Medulla oblongata (tissue), 1 donor: ENCODE data around the gene NCBP1.
"Not testable (repeated sequence)": the region's sequence is repeated elsewhere in the genome, so short reads cannot be mapped to it uniquely, and the experiment has no call there.

ENCODE experiments used
- DNase-seq: peaks from one replicate; pipeline ENCODE4 v3.0.0-alpha.2; 2015; ENCODE audit errors: extremely low spot score

NCBP1 gene

GRCh38 chr9:97673922-97674321, 40.3 kb downstream of the NCBP1 start:
- no peak for DNase-seq

GRCh38 chr9:97675655-97676054, 42.0 kb downstream of the NCBP1 start:
- no peak for DNase-seq

GRCh38 chr9:97682242-97682641, 48.6 kb downstream of the NCBP1 start:
- no peak for DNase-seq

GRCh38 chr9:97688654-97689053, 55.0 kb downstream of the NCBP1 start:
- DNase-seq = no peak

- DNase-seq = no peak
Measured at GRCh38 chr9:97689401-97690180, 56.0 kb downstream of the NCBP1 start.

- DNase-seq = no peak
Measured at GRCh38 chr9:97694769-97695168, 61.1 kb downstream of the NCBP1 start.

GRCh38 chr9:97695390-97695789, 61.8 kb downstream of the NCBP1 start:
- DNase-seq = no peak

- DNase-seq = peak; percentile 63
Measured at GRCh38 chr9:97695995-97696802, 62.6 kb downstream of the NCBP1 start.

GRCh38 chr9:97696803-97697601, 63.4 kb downstream of the NCBP1 start, which contains the start of gene XPA:
XPA (minus strand) TSS chr9:97697340; CDS start chr9:97697292, 48 bp downstream.
- DNase-seq = peak; percentile 97

GRCh38 chr9:97697837-97698236, 64.2 kb downstream of the NCBP1 start:
- peak; percentile 17 for DNase-seq

- DNase-seq = no peak
Measured at GRCh38 chr9:97698865-97699264, 65.2 kb downstream of the NCBP1 start.

- DNase-seq = peak; percentile 45
Measured at GRCh38 chr9:97699281-97699680, 65.7 kb downstream of the NCBP1 start.

- DNase-seq = not testable (repeated sequence)
Measured at GRCh38 chr9:97699824-97700223, 66.2 kb downstream of the NCBP1 start.

GRCh38 chr9:97703437-97704344, 70.1 kb downstream of the NCBP1 start:
- DNase-seq = no peak

- DNase-seq = no peak
Measured at GRCh38 chr9:97704345-97704677, 70.7 kb downstream of the NCBP1 start.

GRCh38 chr9:97704851-97705250, 71.2 kb downstream of the NCBP1 start:
- DNase-seq = no peak

- DNase-seq = no peak
Measured at GRCh38 chr9:97705354-97705950, 71.8 kb downstream of the NCBP1 start.

GRCh38 chr9:97706246-97706645, 72.6 kb downstream of the NCBP1 start:
- no peak for DNase-seq

GRCh38 chr9:97710356-97711222, 77.0 kb downstream of the NCBP1 start:
- DNase-seq = peak; percentile 87

- no peak for DNase-seq
Measured at GRCh38 chr9:97711223-97711626, 77.6 kb downstream of the NCBP1 start.
